Chondrocyte (in vitro differentiated cells): ENCODE data around the gene TDRD9. TPM values are rescaled to one million over a fixed set of nuclear protein-coding genes. Genes with fewer than 3 reads are reported as not detected.
A peak's percentile ranks its signal among the peaks of the same experiment; 100 is the strongest.

Experiments
- DNase-seq: peaks from one replicate; pipeline ENCODE4 v3.0.0; 2021; ENCODE audit warnings: mixed read lengths, low spot score
- H3K27ac Mint-ChIP-seq: one replicate; pipeline ENCODE4 v1.8.0; 2021; ENCODE audit warnings: mild to moderate bottlenecking, moderate library complexity, mixed read lengths; ENCODE audit not compliant: unreplicated experiment
- H3K27me3 Mint-ChIP-seq: 2 replicates; pipeline ENCODE4 v1.8.0; 2021; ENCODE audit warnings: low read depth, mixed read lengths
- H3K36me3 Mint-ChIP-seq: 2 replicates; pipeline ENCODE4 v1.8.0; 2021; ENCODE audit warnings: low read depth, mixed read lengths
- H3K4me1 Mint-ChIP-seq: 2 replicates; pipeline ENCODE4 v1.8.0; 2021; ENCODE audit warnings: low read depth, mild to moderate bottlenecking, mixed read lengths
- H3K4me3 Mint-ChIP-seq: one replicate; pipeline ENCODE4 v1.8.0; 2021; ENCODE audit warnings: mild to moderate bottlenecking, moderate library complexity, mixed read lengths; ENCODE audit not compliant: unreplicated experiment
- H3K9me3 Mint-ChIP-seq: 2 replicates; pipeline ENCODE4 v1.8.0; 2021; ENCODE audit warnings: low read depth, mixed read lengths
- CTCF ChIP-seq: fragments of 200-600 bp; sonication (generic); IDR thresholded peaks from 2 replicates; pipeline ENCODE4 v1.5.0; 2021; ENCODE audit warnings: antibody characterized with exemption, mild to moderate bottlenecking, moderate library complexity
- total RNA-seq: library from RNA; stranded (reverse); gene quantifications from 3 replicates; pipeline ENCODE4 v1.2.1, GENCODE V29; 2021

The TDRD9 gene
- total RNA-seq, 1 donor from 2014 or later = not detected

- Mint-ChIP-seq H3K4me3 (no peak within 1 kb of the TSS), H3K27me3 (peaks cover 26% of the 10 kb centered on the region), H3K27ac (no peak within 1 kb of the TSS), H3K9me3 (no peaks in the 10 kb centered on the region), H3K4me1 (no peaks in the 10 kb centered on the region), H3K36me3 (no peaks in the 10 kb centered on the region)
- TF ChIP-seq CTCF = no peak
- peak; percentile 91 for DNase-seq
Observed at GRCh38 chr14:104085032-104085888, 157.0 kb downstream of the TDRD9 start, which contains the start of gene ASPG. TSS of gene ASPG (plus strand) at chr14:104085700. CDS start at chr14:104085771, 71 bp downstream.

GRCh38 chr14:104085889-104086201 is 157.6 kb downstream of the TDRD9 start:
- no peaks in the 10 kb centered on the region for H3K36me3 Mint-ChIP-seq
- H3K27ac Mint-ChIP-seq = no peak overlapping the region
- no peaks in the 10 kb centered on the region for H3K4me1 Mint-ChIP-seq
- H3K27me3 Mint-ChIP-seq = peaks cover 26% of the 10 kb centered on the region
- H3K9me3 Mint-ChIP-seq = no peaks in the 10 kb centered on the region
- H3K4me3 Mint-ChIP-seq = no peak overlapping the region
- no peak for DNase-seq
- TF ChIP-seq CTCF = no peak

- H3K27ac Mint-ChIP-seq = no peak overlapping the region
- H3K36me3 Mint-ChIP-seq = no peaks in the 10 kb centered on the region
- peak; percentile 87 for DNase-seq
Observed at GRCh38 chr14:104086210-104086660, 158.0 kb downstream of the TDRD9 start.

GRCh38 chr14:104086661-104087461 is 158.6 kb downstream of the TDRD9 start:
- DNase-seq = peak; percentile 77
- no peaks in the 10 kb centered on the region for H3K4me1 Mint-ChIP-seq
- no peak overlapping the region for H3K27ac Mint-ChIP-seq

More at GRCh38 chr14:104086210-104086660, 158.0 kb downstream of the TDRD9 start:
- no peak overlapping the region for H3K4me3 Mint-ChIP-seq
- H3K4me1 Mint-ChIP-seq = no peaks in the 10 kb centered on the region
- H3K9me3 Mint-ChIP-seq = no peaks in the 10 kb centered on the region
- H3K27me3 Mint-ChIP-seq = peaks cover 26% of the 10 kb centered on the region
- no peak for TF ChIP-seq CTCF

More at GRCh38 chr14:104086661-104087461, 158.6 kb downstream of the TDRD9 start:
- no peaks in the 10 kb centered on the region for H3K36me3 Mint-ChIP-seq
- H3K9me3 Mint-ChIP-seq = no peaks in the 10 kb centered on the region
- TF ChIP-seq CTCF = no peak
- H3K27me3 Mint-ChIP-seq = peaks cover 26% of the 10 kb centered on the region
- no peak overlapping the region for H3K4me3 Mint-ChIP-seq
